H1 (cell line): Measurements from ENCODE around the gene AGPS. TPM values are rescaled to one million over a fixed set of nuclear protein-coding genes. Genes with fewer than 3 reads are reported as not detected.

ENCODE experiments used
- ATF2 ChIP-seq: IDR thresholded peaks from 2 replicates; pipeline ENCODE4 v1.6.1; 2012; ENCODE audit warnings: low read length, inconsistent platforms
- BACH1 ChIP-seq: IDR thresholded peaks from 2 replicates; pipeline ENCODE4 v1.6.1; 2012; ENCODE audit warnings: low read length, improper control_type of control experiment
- CHD7 ChIP-seq: fragments of 300-600 bp; sonication (generic); IDR thresholded peaks from 2 replicates; pipeline ENCODE4 v1.7.1; 2012; ENCODE audit warnings: low read length, moderate library complexity, mild to moderate bottlenecking, inconsistent platforms; ENCODE audit not compliant: insufficient replicate concordance
- GTF2F1 ChIP-seq: IDR thresholded peaks from 2 replicates; pipeline ENCODE4 v1.6.1; 2012; ENCODE audit warnings: low read depth, low read length, improper control_type of control experiment, borderline replicate concordance
- NRF1 ChIP-seq: IDR thresholded peaks from 2 replicates; pipeline ENCODE4 v1.6.1; 2011; ENCODE audit warnings: mild to moderate bottlenecking, low read depth, low read length, improper control_type of control experiment
- SIN3A ChIP-seq, 2 experiments: IDR thresholded peaks in 1 of 2; conservative IDR thresholded peaks in 1 of 2; 2 replicates each; pipeline ENCODE4 v1.6.1; 2011 to 2012; ENCODE audit warnings: low read length in 2 of 2, improper control_type of control experiment in 1 of 2, low read depth in 1 of 2, mild to moderate bottlenecking in 1 of 2
- SIRT6 ChIP-seq: IDR thresholded peaks from one replicate; pipeline ENCODE4 v1.7.1; 2012; ENCODE audit warnings: low read length, inconsistent platforms
- polyA plus RNA-seq, 7 experiments: library from polyadenylated mRNA; depleted of rRNA in 3 of 7; stranded (reverse) in 5 of 7; unstranded in 2 of 7; fragments of >200 nt in 5 of 7; fragments of 200-250 nt in 2 of 7; gene quantifications; 1 replicate in 5 of 7; 2 replicates in 1 of 7; 4 replicates in 1 of 7; pipeline versions ENCODE4 v1.2.1 to v1.2.3, GENCODE V29; 2011 to 2013; ENCODE audit warnings: missing spikeins in 2 of 7, mixed read lengths in 2 of 7
- total RNA-seq: library from RNA; stranded (reverse); fragmentation: NEBNext Ultra II Directional; extraction: Animal tissue kit (Norgen Biotek cat#: 25700); gene quantifications from 2 replicates; pipeline ENCODE4 v1.2.1, GENCODE V29; 2021

The AGPS gene
- total and polyA plus RNA-seq, 2 of the 8 experiments (the other 6 are each of a cell fraction or from before 2014, with no cell fraction given) = 7.3 to 57.8 TPM

- TF ChIP-seq CHD7 (no peak), SIRT6 (no peak), SIN3A (conservative IDR thresholded peaks at IDR 0.05 in 1 of 2, IDR thresholded peaks at IDR 0.05 in 1 of 2; ENCODE audit: low read depth in 1 of 2, low read length in 2 of 2) (no peak), NRF1 (no peak), GTF2F1 (no peak), ATF2 (no peak), BACH1 (no peak)
Observed at GRCh38 chr2:177535000-177535399, 142.4 kb downstream of the AGPS start (continued).
